AG09319 (cell line): Measurements from ENCODE around the gene GLIS2.

Source experiments
- DNase-seq: peaks from one replicate; pipeline ENCODE4 v3.0.0-alpha.2; 2010; ENCODE audit warnings: low read depth; ENCODE audit errors: extremely low read depth
- CTCF ChIP-seq: IDR thresholded peaks from 2 replicates; pipeline ENCODE4 v1.5.1; 2011; ENCODE audit warnings: low read depth, mild to moderate bottlenecking, inconsistent platforms, low read length, moderate library complexity

Gene GLIS2

GRCh38 chr16:4376893-4377572 is 61.2 kb downstream of the GLIS2 start:
- DNase-seq, result no peak
- TF ChIP-seq CTCF, result no peak

- DNase-seq, result no peak
These were observed 61.8 kb downstream of the GLIS2 start for GRCh38 chr16:4377573-4378154.

GRCh38 chr16:4378161-4378666 is 62.3 kb downstream of the GLIS2 start:
- DNase-seq, result no peak
- no peak for TF ChIP-seq CTCF

More at GRCh38 chr16:4377573-4378154, 61.8 kb downstream of the GLIS2 start:
- no peak for TF ChIP-seq CTCF

- DNase-seq, result no peak
- no peak for TF ChIP-seq CTCF
These were observed 63.3 kb downstream of the GLIS2 start for GRCh38 chr16:4378999-4379690.

- no peak for TF ChIP-seq CTCF
- no peak for DNase-seq
These were observed 64.5 kb downstream of the GLIS2 start for GRCh38 chr16:4380119-4381063.

GRCh38 chr16:4381072-4381934 is 65.4 kb downstream of the GLIS2 start:
- no peak for DNase-seq
- TF ChIP-seq CTCF, result no peak
